ENCODE results near the gene CDHR1. TPM values are rescaled to one million over a fixed set of nuclear protein-coding genes. Genes with fewer than 3 reads are reported as not detected.
A peak's percentile ranks its signal among the peaks of the same experiment; 100 is the strongest.
"Not testable (repeated sequence)": the region's sequence is repeated elsewhere in the genome, so short reads cannot be mapped to it uniquely, and the experiment has no call there.

The CDHR1 gene
- 10 to 100 TPM in 1 of 2 donors, 1 to 10 TPM in 1; 3.3 to 10.2 TPM for total RNA-seq

GRCh38 chr10:84194424-84195043, at the start of gene CDHR1:
Gene CDHR1, plus strand, starts transcription at chr10:84194537. Its CDS starts 224 bp downstream, at chr10:84194761.
- DNase-seq (ENCODE audit: low spot score) (peak; percentile 73), ATAC-seq (peak; percentile 89)
- Mint-ChIP-seq H3K4me1 (ENCODE audit: low read depth in 2 of 2) (peaks cover 6 to 10% of the 10 kb centered on the region in 2 donors), H3K4me3 (peak within 1 kb of the TSS; percentile 51), H3K27ac (no peak within 1 kb of the TSS), H3K27me3 (no peaks in the 10 kb centered on the region), H3K9me3 (no peaks in the 10 kb centered on the region), H3K36me3 (no peaks in the 10 kb centered on the region)

DNA sequence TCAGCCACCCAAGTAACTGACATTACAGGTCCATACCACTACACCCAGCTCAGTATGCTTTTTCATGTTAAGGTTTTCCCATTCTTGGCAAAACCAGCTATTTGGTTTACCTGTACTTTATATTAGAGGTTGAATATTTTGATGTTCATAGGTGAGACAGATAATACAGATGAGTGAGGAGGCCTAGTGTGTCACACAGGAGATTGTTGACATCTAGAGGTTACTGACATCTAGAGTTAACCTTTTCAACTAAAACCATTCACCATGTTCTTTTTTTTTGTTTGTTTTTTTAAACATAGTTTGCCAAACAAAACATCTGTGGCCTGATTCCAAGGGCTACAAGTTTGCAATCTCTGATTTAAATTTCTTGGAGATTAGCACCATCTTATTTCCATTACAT, 47.0 kb upstream of the CDHR1 start:
- Mint-ChIP-seq H3K27me3 (no peaks in the 10 kb centered on the region), H3K36me3 (peaks cover 51% of the 10 kb centered on the region), H3K27ac (no peak overlapping the region), H3K4me3 (no peak overlapping the region), H3K9me3 (no peaks in the 10 kb centered on the region), H3K4me1 (ENCODE audit: low read depth in 2 of 2) (peaks cover 9 to 14% of the 10 kb centered on the region in 2 donors)
- ATAC-seq, result no peak
- no peak for DNase-seq (ENCODE audit: low spot score)

- not testable (repeated sequence) for ATAC-seq; H3K4me3 Mint-ChIP-seq; H3K27ac Mint-ChIP-seq; H3K9me3 Mint-ChIP-seq; DNase-seq (ENCODE audit: low spot score); H3K27me3 Mint-ChIP-seq
- peaks cover 57% of the 10 kb centered on the region for H3K36me3 Mint-ChIP-seq
- H3K4me1 Mint-ChIP-seq (ENCODE audit: low read depth in 2 of 2), result peaks cover 9 to 14% of the 10 kb centered on the region in 2 donors
Measured at GRCh38 chr10:84148006-84148597, 46.2 kb upstream of the CDHR1 start.

DNA sequence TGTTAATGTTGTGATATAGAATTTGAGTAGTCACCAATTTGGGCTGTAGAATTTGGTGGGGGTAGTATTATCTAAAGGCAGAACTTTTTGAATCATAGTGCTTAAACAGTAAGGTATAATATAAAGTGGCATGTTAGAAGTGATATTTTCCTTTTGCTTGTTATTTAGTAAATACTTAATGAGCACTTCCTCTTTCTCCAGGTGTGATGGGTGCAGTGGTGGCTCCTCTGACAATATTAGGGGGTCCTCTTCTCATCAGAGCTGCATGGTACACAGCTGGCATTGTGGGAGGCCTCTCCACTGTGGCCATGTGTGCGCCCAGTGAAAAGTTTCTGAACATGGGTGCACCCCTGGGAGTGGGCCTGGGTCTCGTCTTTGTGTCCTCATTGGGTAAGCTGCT, 44.5 kb upstream of the CDHR1 start:
- Mint-ChIP-seq H3K27me3 (no peaks in the 10 kb centered on the region), H3K27ac (no peak overlapping the region), H3K4me1 (ENCODE audit: low read depth in 2 of 2) (peaks cover 6% of the 10 kb centered on the region in 2 donors), H3K4me3 (no peak overlapping the region), H3K36me3 (peaks cover 55% of the 10 kb centered on the region), H3K9me3 (no peaks in the 10 kb centered on the region)
- no peak for DNase-seq (ENCODE audit: low spot score)
- no peak for ATAC-seq

DNA sequence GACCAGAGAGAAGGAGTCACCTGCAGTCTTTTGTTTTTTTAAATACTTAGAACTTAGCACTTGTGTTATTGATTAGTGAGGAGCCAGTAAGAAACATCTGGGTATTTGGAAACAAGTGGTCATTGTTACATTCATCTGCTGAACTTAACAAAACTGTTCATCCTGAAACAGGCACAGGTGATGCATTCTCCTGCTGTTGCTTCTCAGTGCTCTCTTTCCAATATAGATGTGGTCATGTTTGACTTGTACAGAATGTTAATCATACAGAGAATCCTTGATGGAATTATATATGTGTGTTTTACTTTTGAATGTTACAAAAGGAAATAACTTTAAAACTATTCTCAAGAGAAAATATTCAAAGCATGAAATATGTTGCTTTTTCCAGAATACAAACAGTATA, 41.6 kb upstream of the CDHR1 start:
- Mint-ChIP-seq H3K36me3 (peaks cover 43% of the 10 kb centered on the region), H3K9me3 (no peaks in the 10 kb centered on the region), H3K4me1 (ENCODE audit: low read depth in 2 of 2) (peaks cover 18 to 24% of the 10 kb centered on the region in 2 donors), H3K27ac (peak overlapping the region; percentile 33 to 90), H3K27me3 (no peaks in the 10 kb centered on the region), H3K4me3 (no peak overlapping the region)
- ATAC-seq, result no peak
- DNase-seq (ENCODE audit: low spot score), result no peak

GRCh38 chr10:84155521-84155920, 38.8 kb upstream of the CDHR1 start:
- no peak overlapping the region for H3K4me3 Mint-ChIP-seq
- H3K27me3 Mint-ChIP-seq, result peaks cover 0 to 7% of the 10 kb centered on the region in 2 donors
- H3K36me3 Mint-ChIP-seq, result peaks cover 29% of the 10 kb centered on the region
- peak overlapping the region; percentile 9 to 90 for H3K27ac Mint-ChIP-seq
- H3K4me1 Mint-ChIP-seq (ENCODE audit: low read depth in 2 of 2), result peaks cover 36 to 41% of the 10 kb centered on the region in 2 donors
- no peaks in the 10 kb centered on the region for H3K9me3 Mint-ChIP-seq
- DNase-seq (ENCODE audit: low spot score) (no peak), ATAC-seq (no peak)

DNA sequence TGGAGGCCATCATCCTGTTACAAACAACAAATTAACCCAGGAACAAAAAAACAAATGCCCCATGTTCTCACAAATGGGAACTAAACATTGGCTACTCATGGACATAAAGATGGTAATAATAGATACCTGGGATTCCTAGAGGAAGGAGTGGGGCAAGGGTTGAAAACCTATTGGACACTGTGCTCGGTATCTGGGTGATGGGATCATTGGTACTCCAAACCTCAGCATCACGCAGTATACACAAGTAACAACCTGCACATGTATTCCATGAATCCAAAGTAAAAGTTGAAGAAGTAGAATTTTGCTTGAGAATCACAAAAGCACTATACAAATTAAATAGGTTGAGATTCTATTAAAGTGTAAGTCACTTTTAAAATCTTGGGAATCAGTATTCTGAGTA, 38.3 kb upstream of the CDHR1 start:
- DNase-seq (ENCODE audit: low spot score), result no peak
- Mint-ChIP-seq H3K9me3 (no peaks in the 10 kb centered on the region), H3K4me3 (peak overlapping the region; percentile 5), H3K4me1 (ENCODE audit: low read depth in 2 of 2) (peaks cover 34 to 38% of the 10 kb centered on the region in 2 donors), H3K27me3 (peaks cover 0 to 7% of the 10 kb centered on the region in 2 donors), H3K27ac (peak overlapping the region; percentile 9 to 90), H3K36me3 (peaks cover 24% of the 10 kb centered on the region)
- no peak for ATAC-seq

DNA sequence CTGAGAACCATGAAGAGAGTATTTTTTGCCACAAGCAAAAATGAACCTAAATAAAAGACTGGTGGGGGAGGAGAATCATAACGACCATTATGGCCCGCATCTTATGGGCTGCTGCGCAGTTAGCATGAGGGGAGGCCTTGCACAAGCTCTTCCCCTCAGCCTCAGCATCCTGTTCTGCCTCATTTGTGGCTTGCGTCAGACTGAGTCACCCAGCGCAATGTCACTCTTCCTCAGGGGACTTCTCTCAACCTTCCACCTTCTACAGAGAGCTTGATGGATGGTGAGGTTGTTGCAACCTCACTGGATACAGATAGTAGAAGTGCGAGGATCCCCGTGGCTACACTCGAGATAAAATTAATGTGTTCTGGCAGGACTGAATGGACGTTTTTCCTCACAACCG, 37.6 kb upstream of the CDHR1 start:
- Mint-ChIP-seq H3K4me1 (ENCODE audit: low read depth in 2 of 2) (peaks cover 33 to 35% of the 10 kb centered on the region in 2 donors), H3K36me3 (peaks cover 22% of the 10 kb centered on the region), H3K4me3 (peak overlapping the region; percentile 73), H3K9me3 (no peaks in the 10 kb centered on the region), H3K27me3 (peaks cover 0 to 7% of the 10 kb centered on the region in 2 donors), H3K27ac (peak overlapping the region; percentile 74 to 90)
- ATAC-seq, result peak; percentile 98 to 99
- DNase-seq (ENCODE audit: low spot score), result peak; percentile 74

DNA sequence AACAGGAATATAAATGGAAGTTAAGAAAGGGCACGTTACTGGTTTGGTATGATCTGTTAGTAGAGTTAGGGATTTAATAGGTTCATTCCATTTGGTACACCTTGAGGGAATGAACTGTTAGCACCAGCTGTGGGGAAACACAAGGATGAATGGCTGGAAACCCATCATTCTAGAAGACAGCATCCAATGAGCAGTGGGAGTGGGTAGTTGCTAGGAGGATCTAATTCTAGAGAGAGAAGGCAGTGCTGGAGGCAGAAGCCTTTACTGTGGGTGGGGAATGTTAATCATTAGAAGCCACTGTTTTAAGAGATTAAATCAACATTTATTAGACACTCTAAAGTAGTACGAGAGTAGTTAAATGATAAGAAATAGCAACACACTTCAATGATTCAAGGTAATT, 36.3 kb upstream of the CDHR1 start:
- Mint-ChIP-seq H3K4me3 (peak overlapping the region; percentile 43), H3K36me3 (peaks cover 16% of the 10 kb centered on the region), H3K4me1 (ENCODE audit: low read depth in 2 of 2) (peaks cover 33 to 35% of the 10 kb centered on the region in 2 donors), H3K27me3 (peaks cover 0 to 7% of the 10 kb centered on the region in 2 donors), H3K9me3 (no peaks in the 10 kb centered on the region), H3K27ac (peak overlapping the region; percentile 74 to 90)
- DNase-seq (ENCODE audit: low spot score) (no peak), ATAC-seq (no peak)

GRCh38 chr10:84158550-84158949, 35.8 kb upstream of the CDHR1 start:
- Mint-ChIP-seq H3K9me3 (no peaks in the 10 kb centered on the region), H3K4me3 (peak overlapping the region; percentile 43), H3K27me3 (peaks cover 0 to 8% of the 10 kb centered on the region in 2 donors), H3K27ac (peak overlapping the region; percentile 74 to 90), H3K4me1 (ENCODE audit: low read depth in 2 of 2) (peaks cover 33 to 35% of the 10 kb centered on the region in 2 donors), H3K36me3 (peaks cover 12% of the 10 kb centered on the region)
- no peak for DNase-seq (ENCODE audit: low spot score)
- no peak for ATAC-seq

- peaks cover 9% of the 10 kb centered on the region for H3K36me3 Mint-ChIP-seq
- H3K27ac Mint-ChIP-seq, result peak overlapping the region; percentile 47 to 90
- ATAC-seq, result no peak
Measured at GRCh38 chr10:84159076-84159685, 35.2 kb upstream of the CDHR1 start.

GRCh38 chr10:84160663-84161362, 33.5 kb upstream of the CDHR1 start:
- H3K9me3 Mint-ChIP-seq, result no peaks in the 10 kb centered on the region
- H3K4me3 Mint-ChIP-seq, result no peak overlapping the region
- peaks cover 0 to 9% of the 10 kb centered on the region in 2 donors for H3K27me3 Mint-ChIP-seq
- peaks cover 3% of the 10 kb centered on the region for H3K36me3 Mint-ChIP-seq
- no peak overlapping the region for H3K27ac Mint-ChIP-seq
- ATAC-seq (no peak), DNase-seq (ENCODE audit: low spot score) (no peak)
- H3K4me1 Mint-ChIP-seq (ENCODE audit: low read depth in 2 of 2), result peaks cover 31 to 32% of the 10 kb centered on the region in 2 donors

More at GRCh38 chr10:84159076-84159685, 35.2 kb upstream of the CDHR1 start:
- Mint-ChIP-seq H3K4me3 (no peak overlapping the region), H3K4me1 (ENCODE audit: low read depth in 2 of 2) (peaks cover 35 to 36% of the 10 kb centered on the region in 2 donors), H3K27me3 (peaks cover 0 to 9% of the 10 kb centered on the region in 2 donors), H3K9me3 (no peaks in the 10 kb centered on the region)
- no peak for DNase-seq (ENCODE audit: low spot score)

DNA sequence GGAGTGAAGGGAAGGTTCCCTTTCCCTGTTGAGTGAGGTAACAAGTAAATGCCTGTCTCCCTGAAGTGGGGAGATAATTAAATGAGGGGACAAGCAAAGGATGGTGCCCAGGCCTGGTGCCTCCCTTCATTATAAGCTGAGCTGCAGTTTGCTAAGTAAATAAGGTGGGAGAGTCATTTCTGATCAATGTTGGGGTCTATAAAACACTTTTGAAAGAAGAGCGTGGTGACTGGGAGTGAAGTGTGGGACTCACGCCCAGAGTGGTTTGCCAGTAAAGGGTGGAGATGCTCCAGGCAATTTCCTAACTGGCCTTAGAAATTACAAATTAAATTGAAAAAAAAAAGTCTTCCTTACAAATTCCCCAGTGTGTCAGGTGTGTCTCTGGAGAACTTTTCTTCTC, 30.3 kb upstream of the CDHR1 start:
- ATAC-seq, result no peak
- H3K4me1 Mint-ChIP-seq (ENCODE audit: low read depth in 2 of 2), result peaks cover 6 to 10% of the 10 kb centered on the region in 2 donors

More for the DNA sequence above, 30.3 kb upstream of the CDHR1 start:
- DNase-seq (ENCODE audit: low spot score), result no peak
- H3K4me3 Mint-ChIP-seq, result no peak overlapping the region
- H3K36me3 Mint-ChIP-seq, result no peaks in the 10 kb centered on the region
- no peak overlapping the region for H3K27ac Mint-ChIP-seq
- H3K27me3 Mint-ChIP-seq, result peaks cover 0 to 9% of the 10 kb centered on the region in 2 donors
- H3K9me3 Mint-ChIP-seq, result no peaks in the 10 kb centered on the region
